ENCODE measurements around the gene TNS3.

The TNS3 gene

DNA sequence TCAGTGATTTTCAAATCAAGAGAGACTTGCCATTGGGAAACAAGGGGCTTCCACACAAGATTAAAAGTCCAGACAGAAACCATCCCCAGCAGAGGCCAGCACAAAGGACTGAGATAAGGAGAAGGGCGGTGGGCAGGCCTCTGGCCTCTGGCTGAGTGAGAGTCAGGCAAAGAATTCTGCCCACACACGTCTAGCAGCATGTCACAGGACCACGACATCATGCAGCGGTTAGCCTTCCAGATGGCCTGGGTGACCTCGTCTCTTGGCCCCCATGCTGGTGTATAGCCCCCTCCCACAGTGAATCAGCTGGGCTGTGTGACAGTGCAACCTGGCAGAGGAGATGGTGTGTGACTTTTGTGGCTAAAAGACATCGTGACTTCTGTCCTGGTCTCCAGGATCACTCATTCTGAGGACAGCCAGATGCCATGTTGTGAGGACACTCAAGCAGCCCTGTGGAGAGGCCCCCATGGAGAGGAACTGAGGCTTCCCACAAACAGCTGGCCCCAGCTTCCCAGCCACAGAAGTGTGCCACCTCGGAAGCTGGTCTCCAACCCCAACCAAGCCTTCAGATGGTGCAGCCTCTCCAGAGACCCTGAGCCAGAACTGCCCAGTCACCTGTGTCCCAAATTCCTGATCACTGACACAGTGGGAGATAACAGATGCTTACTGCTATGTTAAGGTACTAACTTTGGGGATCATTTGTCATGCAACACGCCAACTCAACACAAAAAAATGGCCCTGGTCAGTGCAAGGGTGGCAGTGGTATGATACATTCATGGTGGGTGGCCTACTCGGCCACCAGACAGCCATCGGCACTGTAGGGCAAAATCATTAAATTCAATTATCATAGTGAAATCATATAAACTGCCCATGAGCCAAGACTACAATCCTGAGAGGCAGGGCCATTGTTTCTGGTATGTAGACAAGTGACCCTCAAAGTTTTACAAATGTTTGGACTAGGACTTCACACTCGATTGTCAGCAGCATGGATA lies 73.2 kb downstream of the TNS3 start:
- peak; percentile 74 for DNase-seq (ENCODE audit: low spot score)
- FAIRE-seq: no peak

GRCh38 chr7:47507522-47507921 lies 74.4 kb downstream of the TNS3 start:
- FAIRE-seq (no peak), DNase-seq (ENCODE audit: low spot score) (no peak)

- FAIRE-seq (no peak), DNase-seq (ENCODE audit: low spot score) (no peak)
These were observed 75.2 kb downstream of the TNS3 start for GRCh38 chr7:47506382-47507339.

- FAIRE-seq (no peak), DNase-seq (ENCODE audit: low spot score) (no peak)
These were observed 76.5 kb downstream of the TNS3 start for GRCh38 chr7:47505312-47506007.

- no peak for FAIRE-seq
These were observed 77.2 kb downstream of the TNS3 start for GRCh38 chr7:47504551-47505311.

GRCh38 chr7:47503281-47503680 lies 78.6 kb downstream of the TNS3 start:
- no peak for DNase-seq (ENCODE audit: low spot score)
- FAIRE-seq: peak; percentile 67

More at GRCh38 chr7:47504551-47505311, 77.2 kb downstream of the TNS3 start:
- no peak for DNase-seq (ENCODE audit: low spot score)

GRCh38 chr7:47502240-47502877 lies 79.6 kb downstream of the TNS3 start:
- FAIRE-seq: no peak
- DNase-seq (ENCODE audit: low spot score): no peak

DNA sequence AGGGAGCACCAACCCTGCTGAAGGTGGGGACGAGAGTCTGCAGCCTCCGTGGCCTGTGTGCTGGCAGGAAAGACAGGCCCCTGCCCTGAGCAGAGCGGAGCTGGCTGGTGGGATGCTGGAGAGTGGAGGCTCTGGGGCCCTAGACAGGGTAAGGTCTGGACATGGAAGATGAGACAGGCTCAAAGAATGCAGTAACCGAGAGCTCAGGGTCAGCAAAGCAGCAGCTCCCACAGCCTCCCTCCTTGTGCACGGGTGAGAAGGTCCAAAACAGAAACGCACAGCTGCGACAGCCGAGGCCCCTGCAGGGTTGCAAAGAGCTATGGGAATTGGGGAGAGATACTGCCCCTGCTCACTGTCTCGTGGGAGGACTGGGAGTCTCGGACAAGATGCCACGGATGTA lies 80.5 kb downstream of the TNS3 start:
- DNase-seq (ENCODE audit: low spot score) (peak; percentile 44), FAIRE-seq (no peak)

- FAIRE-seq (no peak), DNase-seq (ENCODE audit: low spot score) (peak; percentile 36)
These were observed 81.8 kb downstream of the TNS3 start for GRCh38 chr7:47500103-47500563.

GRCh38 chr7:47498229-47499056 lies 83.5 kb downstream of the TNS3 start:
- FAIRE-seq: no peak

GRCh38 chr7:47497367-47498096 lies 84.4 kb downstream of the TNS3 start:
- no peak for FAIRE-seq
- no peak for DNase-seq (ENCODE audit: low spot score)

More at GRCh38 chr7:47498229-47499056, 83.5 kb downstream of the TNS3 start:
- DNase-seq (ENCODE audit: low spot score): no peak

DNA sequence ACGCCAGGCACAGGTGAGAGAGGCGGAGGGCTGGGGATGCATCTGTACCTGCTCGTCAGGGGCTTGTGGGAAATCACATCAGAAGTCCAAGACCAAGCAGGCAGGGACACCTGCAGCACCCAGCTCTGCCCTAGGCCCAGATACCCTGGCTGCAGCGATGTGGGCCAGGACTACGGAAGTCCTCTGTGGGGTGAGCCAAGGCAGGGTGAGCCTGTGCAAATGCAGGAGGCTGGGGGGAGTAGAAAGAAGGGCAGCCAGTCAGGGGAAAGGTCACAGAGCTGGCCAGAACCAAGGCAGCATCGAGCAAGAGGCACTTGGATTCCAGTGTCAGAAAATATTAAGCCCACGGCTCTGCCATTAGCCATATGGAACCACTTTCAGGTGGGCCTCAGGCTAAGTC lies 85.2 kb downstream of the TNS3 start:
- no peak for DNase-seq (ENCODE audit: low spot score)
- no peak for FAIRE-seq

DNA sequence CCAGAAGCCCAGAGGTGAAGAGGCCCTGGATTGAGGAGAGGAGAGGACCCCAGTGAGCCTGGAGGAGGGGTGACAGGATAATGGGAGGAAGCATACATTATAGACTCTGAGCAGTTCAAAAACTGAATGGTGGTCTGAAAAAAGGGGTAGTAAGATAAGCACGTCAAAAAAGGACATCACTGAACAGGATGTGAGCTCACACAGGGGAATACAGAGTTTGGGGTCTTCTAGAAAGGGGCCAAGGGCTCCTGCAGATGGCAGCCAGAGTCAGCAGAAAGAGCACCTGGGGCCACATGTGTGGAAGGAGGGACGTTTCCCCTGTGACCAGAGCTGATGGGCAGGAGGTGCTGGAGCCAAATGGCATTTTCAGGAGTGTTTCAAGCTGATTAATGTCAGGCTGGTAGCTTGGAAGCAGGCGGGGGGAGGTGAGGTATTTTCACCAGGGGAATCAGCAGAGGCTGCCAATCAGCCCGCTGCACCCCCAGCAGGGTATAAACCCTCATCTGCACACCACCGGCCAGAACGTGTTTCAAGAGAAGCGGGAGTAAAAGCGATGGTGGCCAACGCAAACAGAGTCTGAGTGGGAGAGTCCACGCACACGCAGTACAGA lies 85.8 kb downstream of the TNS3 start:
- DNase-seq (ENCODE audit: low spot score) (no peak), FAIRE-seq (no peak)

DNA sequence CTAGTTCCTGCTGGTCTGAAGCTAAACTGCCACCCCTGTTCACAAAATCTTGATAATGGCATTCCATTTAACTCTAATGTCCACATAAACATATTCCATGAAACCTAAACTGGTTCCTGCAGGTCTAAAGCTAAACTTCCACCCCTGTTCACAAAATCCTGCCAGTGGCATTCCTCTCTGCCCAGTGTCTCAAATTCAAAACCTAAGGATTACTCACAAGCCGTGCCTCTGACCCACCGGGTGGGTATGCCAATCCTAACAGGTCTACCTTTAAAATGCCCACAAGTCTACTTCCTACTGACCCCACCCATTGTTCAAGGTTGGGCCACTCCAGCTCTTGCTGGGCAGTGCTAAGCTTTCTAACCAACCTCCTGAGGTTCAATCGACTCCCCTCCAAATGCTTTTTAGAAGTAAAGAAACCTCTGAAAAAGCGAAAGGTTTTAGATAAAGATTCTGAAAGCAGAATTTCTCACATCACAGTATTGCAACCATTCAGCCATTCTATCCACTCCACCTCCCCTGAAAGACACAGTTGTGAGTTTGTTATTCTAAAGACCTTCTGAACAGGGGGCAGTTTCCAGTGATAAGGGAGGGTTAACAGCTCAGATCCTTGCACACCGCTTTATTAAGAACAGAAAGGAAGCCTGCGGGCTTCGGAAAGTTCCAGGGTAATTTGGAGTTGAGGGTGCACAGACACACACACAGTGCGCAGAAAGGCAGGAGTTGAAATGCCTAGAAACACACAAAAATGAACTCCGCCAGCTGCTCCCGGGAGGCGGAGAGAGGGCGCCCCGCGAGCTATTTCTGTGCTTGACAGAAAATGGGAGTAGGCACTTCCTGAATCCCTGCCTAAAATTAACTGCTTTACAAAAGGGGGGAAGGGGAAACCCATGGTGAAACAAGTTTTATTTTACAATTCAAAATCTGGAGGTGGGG lies 87.7 kb downstream of the TNS3 start:
- FAIRE-seq (no peak), DNase-seq (ENCODE audit: low spot score) (no peak)

GRCh38 chr7:47492716-47493325 lies 89.1 kb downstream of the TNS3 start:
- FAIRE-seq (no peak), DNase-seq (ENCODE audit: low spot score) (no peak)

DNA sequence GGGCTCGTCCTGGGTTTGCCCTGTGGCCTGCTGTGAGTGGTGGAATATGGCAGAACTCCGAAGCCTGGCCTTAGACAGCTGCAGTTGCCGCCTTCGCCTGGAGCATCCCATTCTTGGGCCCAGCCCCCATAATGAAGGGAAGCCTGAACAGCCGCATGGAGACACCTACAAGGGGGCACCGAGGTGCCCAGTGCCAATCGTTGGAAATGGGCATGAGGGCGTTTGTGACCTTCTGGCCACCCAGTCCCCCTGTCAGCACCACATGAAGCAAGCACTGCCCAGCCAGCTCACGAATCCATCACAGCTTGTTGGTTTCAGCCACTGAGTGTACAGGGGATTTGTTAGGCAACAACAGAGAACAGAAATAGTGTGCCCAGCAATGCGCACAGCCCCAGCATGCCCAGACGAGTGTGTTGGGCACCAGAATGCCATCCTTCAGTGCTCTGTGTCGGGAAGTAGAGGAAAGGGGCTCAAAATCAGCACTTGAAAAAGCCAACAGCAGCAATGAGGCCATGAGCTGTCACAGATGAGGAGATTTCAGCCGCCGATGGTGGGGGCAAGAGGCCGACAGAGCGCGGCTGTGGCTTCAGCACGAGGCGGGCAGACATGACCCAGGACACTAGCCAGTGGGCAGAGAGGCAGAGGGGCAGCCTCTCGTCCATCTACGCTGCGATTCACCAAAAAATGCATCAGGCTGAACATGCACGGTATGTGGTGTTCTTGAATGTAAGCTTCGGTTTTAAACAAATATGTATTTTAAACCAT lies 91.2 kb downstream of the TNS3 start:
- FAIRE-seq (no peak), DNase-seq (ENCODE audit: low spot score) (no peak)

All from RCC 7860 (cell line).